Cardiac fibroblast (primary cell): ENCODE data around the gene DBR1.
A peak's percentile ranks its signal among the peaks of the same experiment; 100 is the strongest.

ENCODE experiments used
- DNase-seq, 2 donors: peaks; one replicate each; pipeline versions ENCODE4 v3.0.0 to v3.0.0-alpha.2; 2010; ENCODE audit warnings: low read depth in 2 of 2
- H3K4me3 ChIP-seq, 2 donors: replicated peaks in 1 of 2; 1 replicate in 1 of 2; 2 replicates in 1 of 2; pipeline ENCODE4 v1.5.1; 2011; ENCODE audit warnings: low read depth in 2 of 2, low read length in 2 of 2, mild to moderate bottlenecking in 2 of 2, moderate library complexity in 1 of 2
- CTCF ChIP-seq: IDR thresholded peaks from one replicate; pipeline ENCODE4 v1.5.1; 2011; ENCODE audit warnings: low read depth, mild to moderate bottlenecking, low read length, inconsistent platforms

Gene DBR1

GRCh38 chr3:138187296-138188012, 12.7 kb upstream of the DBR1 start, which contains the start of gene ARMC8:
ARMC8 (plus strand) TSS chr3:138187301; CDS start chr3:138187555, 254 bp downstream.
- DNase-seq, result peak in 1 of 2 donors; percentile 60
- peak within 1 kb of the TSS; percentile 87 to 92 for H3K4me3 ChIP-seq
- TF ChIP-seq CTCF, result no peak

GRCh38 chr3:138186803-138187295, 12.1 kb upstream of the DBR1 start:
- DNase-seq, result peak; percentile 91 to 92
- no peak for TF ChIP-seq CTCF
- peak overlapping the region; percentile 87 to 92 for H3K4me3 ChIP-seq

GRCh38 chr3:138186221-138186620, 11.5 kb upstream of the DBR1 start:
- H3K4me3 ChIP-seq, result no peak overlapping the region
- TF ChIP-seq CTCF, result no peak
- DNase-seq, result peak in 1 of 2 donors; percentile 9

- peak in 1 of 2 donors; percentile 11 for DNase-seq
- no peak overlapping the region for H3K4me3 ChIP-seq
- no peak for TF ChIP-seq CTCF
Observed at GRCh38 chr3:138184994-138185393, 10.3 kb upstream of the DBR1 start.

- peak; percentile 62 to 66 for DNase-seq
- H3K4me3 ChIP-seq, result no peak overlapping the region
- TF ChIP-seq CTCF, result peak; percentile 43
Observed at GRCh38 chr3:138180375-138181029, 5.8 kb upstream of the DBR1 start.

GRCh38 chr3:138173769-138174420, 826 bp downstream of the DBR1 start:
- TF ChIP-seq CTCF, result no peak
- DNase-seq, result peak; percentile 10 to 13
- peak overlapping the region; percentile 74 to 92 for H3K4me3 ChIP-seq
